Endothelial cell (in vitro differentiated cells): ENCODE results near the gene BRI3. TPM values are rescaled to one million over a fixed set of nuclear protein-coding genes. Genes with fewer than 3 reads are reported as not detected.

Experiments used
- DNase-seq: peaks from one replicate; pipeline ENCODE4 v3.0.0; 2021; ENCODE audit warnings: low spot score
- H3K27ac Mint-ChIP-seq: one replicate; pipeline ENCODE4 v1.8.0; 2021; ENCODE audit warnings: mixed read lengths, inconsistent platforms; ENCODE audit not compliant: unreplicated experiment
- H3K27me3 Mint-ChIP-seq: one replicate; pipeline ENCODE4 v1.8.0; 2021; ENCODE audit warnings: mild to moderate bottlenecking, moderate library complexity, mixed read lengths, inconsistent platforms; ENCODE audit not compliant: unreplicated experiment
- H3K36me3 Mint-ChIP-seq: one replicate; pipeline ENCODE4 v1.8.0; 2021; ENCODE audit warnings: mild to moderate bottlenecking, low read depth, mixed read lengths, inconsistent platforms; ENCODE audit not compliant: unreplicated experiment
- H3K4me1 Mint-ChIP-seq: one replicate; pipeline ENCODE4 v1.8.0; 2021; ENCODE audit warnings: mild to moderate bottlenecking, mixed read lengths, inconsistent platforms; ENCODE audit not compliant: unreplicated experiment
- H3K4me3 Mint-ChIP-seq: one replicate; pipeline ENCODE4 v1.8.0; 2021; ENCODE audit warnings: mild to moderate bottlenecking, mixed read lengths, inconsistent platforms; ENCODE audit not compliant: unreplicated experiment
- H3K9me3 Mint-ChIP-seq: one replicate; pipeline ENCODE4 v1.8.0; 2021; ENCODE audit warnings: mixed read lengths, inconsistent platforms; ENCODE audit not compliant: unreplicated experiment
- CTCF ChIP-seq: fragments of 200-600 bp; sonication (generic); IDR thresholded peaks from one replicate; pipeline ENCODE4 v1.5.0; 2021; ENCODE audit warnings: antibody characterized with exemption; ENCODE audit not compliant: unreplicated experiment
- total RNA-seq: library from RNA; stranded (reverse); fragmentation: NEBNext Ultra II Directional; extraction: Animal tissue kit (Norgen Biotek cat#: 25700); gene quantifications from one replicate; pipeline ENCODE4 v1.2.1, GENCODE V29; 2021; ENCODE audit not compliant: unreplicated experiment

Gene BRI3
- total RNA-seq, 1 donor from 2014 or later, result 300 TPM

DNA sequence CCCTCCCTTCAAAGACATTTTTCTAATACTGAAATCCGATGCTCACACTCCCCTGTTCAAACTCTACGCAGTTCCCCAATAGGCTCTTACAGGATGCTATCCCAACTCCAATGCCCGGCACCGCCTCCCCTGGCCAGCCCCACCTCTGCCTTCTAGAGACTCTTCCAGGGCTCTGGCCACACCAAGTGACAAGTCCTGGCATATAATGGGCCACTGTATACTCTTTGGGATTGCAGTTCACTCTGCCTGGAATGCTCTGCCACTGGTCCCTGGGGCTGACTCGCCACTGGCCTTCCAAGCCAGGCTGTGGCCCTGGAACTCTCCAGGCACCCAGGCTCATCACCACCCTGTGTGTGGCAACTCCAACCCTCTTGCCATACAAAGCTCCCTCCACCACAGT lies 3.1 kb upstream of the BRI3 start:
- Mint-ChIP-seq H3K9me3 (no peaks in the 10 kb centered on the region), H3K4me3 (no peak overlapping the region), H3K36me3 (peaks cover 8% of the 10 kb centered on the region), H3K27me3 (peaks cover 17% of the 10 kb centered on the region), H3K4me1 (peaks cover 20% of the 10 kb centered on the region), H3K27ac (no peak overlapping the region)
- DNase-seq, result no peak
- no peak for TF ChIP-seq CTCF

GRCh38 chr7:98278936-98279335 lies 2.5 kb upstream of the BRI3 start:
- H3K4me3 Mint-ChIP-seq, result no peak overlapping the region
- TF ChIP-seq CTCF, result no peak
- no peak for DNase-seq
- H3K27ac Mint-ChIP-seq, result no peak overlapping the region
- H3K4me1 Mint-ChIP-seq, result peaks cover 20% of the 10 kb centered on the region
- H3K36me3 Mint-ChIP-seq, result peaks cover 8% of the 10 kb centered on the region
- H3K27me3 Mint-ChIP-seq, result peaks cover 15% of the 10 kb centered on the region
- no peaks in the 10 kb centered on the region for H3K9me3 Mint-ChIP-seq

DNA sequence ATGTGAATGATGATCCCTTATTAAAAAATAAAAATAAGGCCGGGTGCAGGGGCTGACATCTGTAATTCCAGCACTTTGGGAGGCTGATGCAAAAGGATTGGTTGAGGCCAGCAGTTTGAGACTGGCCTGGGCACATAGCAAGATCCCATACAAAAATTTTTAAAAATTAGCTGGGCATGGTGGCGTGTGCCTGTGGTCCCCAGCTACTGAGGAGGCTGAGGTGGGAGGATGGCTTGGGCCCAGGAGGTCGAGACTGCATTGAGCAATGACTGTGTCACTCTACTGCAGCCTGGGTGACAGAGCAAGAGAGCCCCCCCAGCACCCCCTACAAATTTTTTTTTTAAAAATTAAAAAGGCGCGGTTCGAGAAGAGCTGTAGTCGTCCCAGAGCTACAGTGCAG lies 1.2 kb upstream of the BRI3 start:
- Mint-ChIP-seq H3K27ac (no peak overlapping the region), H3K9me3 (no peaks in the 10 kb centered on the region), H3K27me3 (peaks cover 15% of the 10 kb centered on the region), H3K36me3 (peaks cover 13% of the 10 kb centered on the region), H3K4me3 (peak overlapping the region; percentile 56), H3K4me1 (peaks cover 30% of the 10 kb centered on the region)
- TF ChIP-seq CTCF, result no peak
- DNase-seq, result no peak

- DNase-seq, result peak; percentile 31
- Mint-ChIP-seq H3K27me3 (peaks cover 15% of the 10 kb centered on the region), H3K4me1 (peaks cover 35% of the 10 kb centered on the region), H3K9me3 (no peaks in the 10 kb centered on the region), H3K36me3 (peaks cover 13% of the 10 kb centered on the region), H3K4me3 (peak overlapping the region; percentile 97), H3K27ac (peak overlapping the region; percentile 80)
- TF ChIP-seq CTCF, result no peak
These were observed 496 bp downstream of the BRI3 start for GRCh38 chr7:98281757-98282606.

GRCh38 chr7:98282703-98283102 lies 1.2 kb downstream of the BRI3 start:
- TF ChIP-seq CTCF, result no peak
- DNase-seq, result no peak
- peaks cover 15% of the 10 kb centered on the region for H3K27me3 Mint-ChIP-seq
- H3K4me3 Mint-ChIP-seq, result peak overlapping the region; percentile 97
- H3K9me3 Mint-ChIP-seq, result no peaks in the 10 kb centered on the region
- peaks cover 13% of the 10 kb centered on the region for H3K36me3 Mint-ChIP-seq
- H3K27ac Mint-ChIP-seq, result peak overlapping the region; percentile 80
- H3K4me1 Mint-ChIP-seq, result peaks cover 35% of the 10 kb centered on the region
